Activated CD4-positive, CD25-positive, alpha-beta regulatory T cell treated with anti-CD3 and anti-CD28 coated beads, Interleukin-2, amount 50 U/mL, for 24 hours (primary cell): ENCODE results near the gene CNGA2.

Experiments used
- ATAC-seq, 2 donors: fragments of 150-1000 bp; cut with Tn5 transposase; one replicate each; pipeline ENCODE4 v1.10.0; 2021; ENCODE audit warnings: mild to moderate bottlenecking in 1 of 2, moderate library complexity in 1 of 2

The CNGA2 gene

GRCh38 chrX:151753313-151754046 is 18.9 kb downstream of the CNGA2 start:
- no peak for ATAC-seq

- no peak for ATAC-seq
Observed at GRCh38 chrX:151754047-151754429, 19.5 kb downstream of the CNGA2 start.

DNA sequence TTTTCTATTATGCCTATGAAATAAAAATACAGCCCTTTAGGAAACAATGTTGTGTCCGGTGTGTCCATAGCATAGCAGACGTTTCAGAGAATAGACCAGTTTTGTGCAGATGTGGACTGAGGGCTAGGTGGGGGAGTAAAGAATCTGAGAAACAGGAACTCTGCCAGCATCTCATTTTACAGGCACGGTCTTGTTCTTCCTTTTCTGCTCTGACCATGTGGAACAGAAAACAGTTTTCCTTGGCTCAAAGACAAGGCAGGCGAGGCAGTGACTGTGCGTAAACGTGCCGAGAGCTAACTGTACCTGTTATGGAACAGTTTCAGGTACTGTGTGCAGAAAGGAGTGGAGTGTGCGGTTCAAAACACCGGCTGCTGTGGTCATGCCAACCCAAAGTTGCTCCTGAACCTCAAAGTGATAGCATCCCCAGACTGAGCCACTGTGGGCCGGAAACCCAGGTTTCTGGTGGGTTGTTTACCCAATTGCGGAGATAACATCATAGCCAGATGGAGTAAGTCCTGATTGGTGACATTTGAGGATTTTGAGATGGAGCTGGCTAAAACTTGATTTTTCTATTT is 20.2 kb downstream of the CNGA2 start:
- ATAC-seq = no peak

- ATAC-seq = no peak
Observed at GRCh38 chrX:151759041-151759708, 24.6 kb downstream of the CNGA2 start.

GRCh38 chrX:151762802-151763201 is 28.3 kb downstream of the CNGA2 start:
- no peak for ATAC-seq

- ATAC-seq = no peak
Observed at GRCh38 chrX:151763711-151764110, 29.2 kb downstream of the CNGA2 start.

- no peak for ATAC-seq
Observed at GRCh38 chrX:151765026-151765425, 30.5 kb downstream of the CNGA2 start.

DNA sequence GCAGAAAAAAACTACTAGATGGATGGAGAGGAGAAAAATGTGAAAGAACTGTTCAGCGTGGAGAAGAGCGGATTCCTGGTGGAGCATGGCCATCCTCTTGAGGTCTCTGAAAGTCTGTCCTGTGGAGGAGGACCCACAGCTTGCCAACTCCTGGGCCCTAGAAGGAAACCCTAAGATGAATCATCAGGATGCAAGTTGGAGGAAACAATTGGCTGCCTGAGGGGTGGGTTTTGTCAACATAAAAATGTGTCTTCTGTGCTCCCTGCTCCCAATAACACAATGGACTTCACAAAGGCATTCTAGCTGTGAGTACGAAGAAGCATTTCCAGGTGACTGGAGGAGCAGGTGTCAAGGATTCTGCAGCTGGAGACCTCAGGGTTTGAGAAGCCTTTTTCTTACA is 37.2 kb downstream of the CNGA2 start:
- ATAC-seq = no peak

DNA sequence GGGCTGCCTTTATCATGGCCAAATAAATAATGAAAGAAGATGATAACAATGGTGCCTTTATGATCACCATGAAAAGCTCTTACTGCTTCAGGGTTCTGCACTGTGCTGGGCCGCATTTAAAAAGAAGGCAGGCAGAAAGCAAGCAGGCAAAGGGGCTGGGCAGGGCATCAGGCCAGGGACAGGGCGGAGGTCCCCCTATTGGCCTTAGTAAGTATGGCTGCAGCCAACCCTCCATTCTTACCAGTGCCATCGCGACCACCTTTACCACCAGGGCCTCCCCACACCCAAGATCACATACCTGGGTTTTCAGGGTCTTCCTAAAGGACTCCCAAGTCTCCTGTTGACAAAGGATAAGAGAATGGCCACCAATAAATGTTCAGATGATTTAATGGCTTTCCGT is 38.9 kb downstream of the CNGA2 start:
- ATAC-seq = no peak

GRCh38 chrX:151774421-151774820 is 39.9 kb downstream of the CNGA2 start:
- no peak for ATAC-seq

GRCh38 chrX:151776181-151776731 is 41.7 kb downstream of the CNGA2 start:
- no peak for ATAC-seq

DNA sequence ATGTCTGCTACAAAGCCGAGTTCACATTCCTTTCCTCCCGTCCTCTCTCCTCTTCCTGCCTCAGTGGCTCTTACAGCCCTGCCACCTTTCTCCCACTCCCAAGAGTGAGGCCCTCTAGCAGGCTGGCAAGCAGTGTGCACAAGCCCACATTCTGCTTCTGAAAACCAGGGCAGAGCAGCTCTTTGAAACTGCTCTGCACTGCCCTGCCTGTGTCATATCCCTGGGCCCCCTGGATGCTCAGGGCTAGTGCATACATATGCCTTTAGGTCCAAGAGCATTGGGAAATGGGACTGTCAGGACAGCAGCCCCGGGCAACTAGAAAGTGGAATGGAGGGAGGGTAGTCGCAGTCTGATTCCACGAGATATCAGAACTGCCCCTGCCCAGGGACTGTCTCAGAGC is 42.4 kb downstream of the CNGA2 start:
- ATAC-seq = no peak

DNA sequence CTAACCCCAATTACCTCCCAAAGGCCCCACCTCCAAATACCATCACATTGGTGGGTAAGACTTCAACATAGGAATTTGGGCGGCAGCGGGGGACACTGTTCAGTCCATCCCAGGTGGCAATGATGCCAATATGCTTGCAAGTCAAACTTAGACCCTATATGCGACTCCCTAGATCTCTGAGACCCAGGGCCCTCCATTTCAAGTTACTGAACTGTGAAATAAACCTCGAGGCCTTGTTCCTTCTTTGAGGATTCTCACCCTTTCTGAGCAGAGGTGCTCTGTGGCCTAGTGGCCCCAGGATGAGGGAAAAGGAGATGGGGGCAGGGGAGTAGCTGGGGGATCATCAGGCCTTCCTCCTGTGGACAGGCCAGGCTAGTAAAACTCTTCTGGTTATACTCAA is 44.7 kb downstream of the CNGA2 start:
- ATAC-seq = no peak

- no peak for ATAC-seq
Observed at GRCh38 chrX:151780621-151781020, 46.1 kb downstream of the CNGA2 start.

- ATAC-seq = no peak
Observed at GRCh38 chrX:151789179-151789800, 54.7 kb downstream of the CNGA2 start.

- ATAC-seq = no peak
Observed at GRCh38 chrX:151790481-151791160, 56.1 kb downstream of the CNGA2 start.

DNA sequence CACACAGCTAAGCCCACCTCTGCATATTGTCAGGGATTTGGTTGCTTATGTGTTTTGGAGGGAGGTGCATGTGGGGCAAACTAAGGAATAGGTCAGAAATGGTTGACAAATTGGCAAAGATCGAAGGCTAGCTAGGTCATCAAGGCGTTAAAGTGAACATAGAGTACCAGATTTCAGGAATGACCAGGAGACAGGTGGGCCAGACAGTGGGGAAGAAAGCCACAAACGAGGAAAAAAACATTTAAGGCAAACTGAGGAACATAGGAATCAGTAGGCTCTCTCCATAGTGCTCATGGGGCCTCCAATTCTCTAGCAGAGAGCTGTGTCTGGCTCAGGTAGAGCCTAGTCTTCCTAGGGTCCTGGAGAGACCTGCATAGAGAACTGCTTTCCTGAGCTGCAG is 57.4 kb downstream of the CNGA2 start:
- no peak for ATAC-seq

GRCh38 chrX:151792505-151792904 is 58.0 kb downstream of the CNGA2 start:
- ATAC-seq = no peak

DNA sequence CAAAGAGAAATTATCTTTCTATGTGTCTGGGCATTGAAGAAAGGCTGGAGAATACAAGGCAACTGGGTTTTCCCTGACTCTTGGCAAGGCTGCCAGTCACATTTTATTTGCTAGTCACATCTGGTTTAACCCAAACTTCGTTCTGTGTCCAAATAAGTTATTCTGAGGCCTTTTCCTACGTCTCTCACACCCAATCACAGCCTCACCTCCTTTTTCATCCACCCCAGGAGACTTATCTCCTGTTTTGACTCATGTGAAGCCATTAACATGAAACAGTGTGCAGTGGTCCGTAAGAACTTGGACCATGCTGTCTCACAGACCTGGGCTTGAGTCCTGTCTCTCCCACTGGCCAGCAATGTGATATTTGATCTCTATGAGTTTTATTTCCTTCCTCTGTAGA is 59.3 kb downstream of the CNGA2 start:
- no peak for ATAC-seq
